T-cell (primary cell): ENCODE data around the gene IL1RL2. TPM values are rescaled to one million over a fixed set of nuclear protein-coding genes. Genes with fewer than 3 reads are reported as not detected.

Experiments used
- ATAC-seq, 4 experiments: fragments of 200-7000 bp in 3 of 4; fragments of 150-1000 bp in 1 of 4; cut with Tn5 transposase; replicated peaks in 1 of 4; 1 replicate in 3 of 4; 2 replicates in 1 of 4; pipeline ENCODE4 v1.10.0; 2021; ENCODE audit warnings: moderate library complexity in 3 of 4, mild to moderate bottlenecking in 2 of 4, moderate number of reproducible peaks in 1 of 4
- CTCF ChIA-PET, 2 donors: fragments of 300-600 bp; sonication (Branson Sonifier 250); formaldehyde crosslinking; loops; one replicate each; lab custom pipeline; 2022; ENCODE audit warnings: antibody characterized with exemption in 2 of 2; lab: Charles Lee
- POLR2A ChIA-PET, 2 donors: fragments of 300-600 bp; sonication (Branson Sonifier 250); formaldehyde crosslinking; loops; one replicate each; lab custom pipeline; 2022; ENCODE audit warnings: antibody characterized with exemption in 2 of 2; lab: Charles Lee
- DNase-seq, 35 experiments: peaks; one replicate each; pipeline versions ENCODE4 v3.0.0 to v3.0.0-alpha.2; 2013 to 2023
- H3K27ac ChIP-seq: one replicate; pipeline ENCODE4 v1.5.1; 2013; ENCODE audit warnings: low read length
- H3K27me3 ChIP-seq, 2 experiments: replicated peaks in 1 of 2; 1 replicate in 1 of 2; 2 replicates in 1 of 2; pipeline versions ENCODE4 v1.6.1 to v1.7.0; 2013; ENCODE audit warnings: low read length in 1 of 2, mixed read lengths in 1 of 2; ENCODE audit not compliant: control insufficient read depth in 2 of 2, insufficient read depth in 2 of 2; ENCODE audit errors: extremely low read depth in 1 of 2
- H3K36me3 ChIP-seq, 2 donors: 1 replicate in 1 of 2; 2 replicates in 1 of 2; pipeline versions ENCODE4 v1.6.1 to v1.7.0; 2013; ENCODE audit warnings: low read length in 1 of 2; ENCODE audit not compliant: control insufficient read depth in 2 of 2, insufficient read depth in 1 of 2; ENCODE audit errors: extremely low read depth in 1 of 2
- H3K4me1 ChIP-seq, 2 experiments: 1 replicate in 1 of 2; 2 replicates in 1 of 2; pipeline versions ENCODE4 v1.6.1 to v1.7.0; 2013; ENCODE audit warnings: low read length in 2 of 2, mixed read lengths in 1 of 2; ENCODE audit not compliant: insufficient read depth in 2 of 2, control insufficient read depth in 1 of 2; ENCODE audit errors: extremely low read depth in 1 of 2
- H3K4me3 ChIP-seq, 2 donors: 1 replicate in 1 of 2; 2 replicates in 1 of 2; pipeline versions ENCODE4 v1.5.1 to v1.7.0; 2013; ENCODE audit warnings: mild to moderate bottlenecking in 2 of 2, low read length in 1 of 2, moderate library complexity in 1 of 2; ENCODE audit not compliant: control insufficient read depth in 1 of 2; ENCODE audit errors: extremely low read depth in 1 of 2
- H3K9me3 ChIP-seq: 2 replicates; pipeline ENCODE4 v1.7.0; 2013
- H3K27ac Mint-ChIP-seq, 2 donors: one replicate each; pipeline ENCODE4 v1.8.0; 2020 to 2021; ENCODE audit warnings: mild to moderate bottlenecking in 2 of 2, mixed read lengths in 2 of 2
- H3K27me3 Mint-ChIP-seq, 2 donors: one replicate each; pipeline ENCODE4 v1.8.0; 2021 to 2022; ENCODE audit warnings: mixed read lengths in 2 of 2
- H3K36me3 Mint-ChIP-seq: one replicate; pipeline ENCODE4 v1.8.0; 2021; ENCODE audit warnings: mixed read lengths
- H3K4me1 Mint-ChIP-seq, 3 donors: one replicate each; pipeline ENCODE4 v1.8.0; 2020 to 2022; ENCODE audit warnings: mixed read lengths in 3 of 3, mild to moderate bottlenecking in 1 of 3
- H3K4me3 Mint-ChIP-seq, 3 donors: one replicate each; pipeline ENCODE4 v1.8.0; 2020 to 2022; ENCODE audit warnings: mild to moderate bottlenecking in 3 of 3, mixed read lengths in 3 of 3, moderate library complexity in 3 of 3
- H3K9me3 Mint-ChIP-seq, 3 donors: one replicate each; pipeline ENCODE4 v1.8.0; 2020 to 2022; ENCODE audit warnings: mixed read lengths in 3 of 3
- WGBS: methylation state at CpG from one replicate; pipeline ENCODE4 v1.1.5; 2013; ENCODE audit warnings: missing lambda C conversion rate; ENCODE audit not compliant: insufficient coverage; 5-methylcytosine and 5-hydroxymethylcytosine counted together
- total RNA-seq, 35 experiments: library from RNA in 6 of 35; stranded (reverse) in 6 of 35; fragments of 120-200 nt in 1 of 35; gene quantifications; one replicate each; pipeline versions ENCODE4 v1.2.1 to v1.2.4 and lab custom pipeline; 2013 to 2026

The IL1RL2 gene
- total RNA-seq, 5 donors from 2014 or later (not counting 1 experiment from before 2014, with no cell fraction given): not detected

- H3K36me3 ChIP-seq: no peaks in the 10 kb centered on the region
- WGBS: 15% methylated on average over 63 of the region's 65 CpGs
- Mint-ChIP-seq H3K4me3 (peak within 1 kb of the TSS; percentile 48 to 72 (median 67)), H3K9me3 (peaks cover 12 to 29% (median 17%) of the 10 kb centered on the region in 3 donors), H3K27ac (peak within 1 kb of the TSS; percentile 14 to 75), H3K36me3 (peaks cover 3% of the 10 kb centered on the region), H3K4me1 (peaks cover 8 to 33% (median 24%) of the 10 kb centered on the region in 3 donors), H3K27me3 (peaks cover 22 to 37% of the 10 kb centered on the region in 2 donors)
- peaks cover 0 to 46% of the 10 kb centered on the region in 2 experiments for H3K27me3 ChIP-seq
- H3K27ac ChIP-seq: no peak within 1 kb of the TSS
- CTCF ChIA-PET: no interaction called here
- peak in 2 of 4 experiments; percentile 27 to 37 for ATAC-seq
- peak within 1 kb of the TSS in 1 of 2 donors; percentile 32 for H3K4me3 ChIP-seq
- DNase-seq: peak in 1 of 35 experiments; percentile 10
- POLR2A ChIA-PET: no interaction called here
- peaks cover 0 to 13% of the 10 kb centered on the region in 2 experiments for H3K4me1 ChIP-seq
- no peaks in the 10 kb centered on the region for H3K9me3 ChIP-seq
Measured at GRCh38 chr2:102141970-102142828, 44.6 kb upstream of the IL1RL2 start, which contains the start of gene IL1R1. TSS of gene IL1R1 (plus strand) at chr2:102142746. CDS start at chr2:102157725, 14,979 bp downstream.

DNA sequence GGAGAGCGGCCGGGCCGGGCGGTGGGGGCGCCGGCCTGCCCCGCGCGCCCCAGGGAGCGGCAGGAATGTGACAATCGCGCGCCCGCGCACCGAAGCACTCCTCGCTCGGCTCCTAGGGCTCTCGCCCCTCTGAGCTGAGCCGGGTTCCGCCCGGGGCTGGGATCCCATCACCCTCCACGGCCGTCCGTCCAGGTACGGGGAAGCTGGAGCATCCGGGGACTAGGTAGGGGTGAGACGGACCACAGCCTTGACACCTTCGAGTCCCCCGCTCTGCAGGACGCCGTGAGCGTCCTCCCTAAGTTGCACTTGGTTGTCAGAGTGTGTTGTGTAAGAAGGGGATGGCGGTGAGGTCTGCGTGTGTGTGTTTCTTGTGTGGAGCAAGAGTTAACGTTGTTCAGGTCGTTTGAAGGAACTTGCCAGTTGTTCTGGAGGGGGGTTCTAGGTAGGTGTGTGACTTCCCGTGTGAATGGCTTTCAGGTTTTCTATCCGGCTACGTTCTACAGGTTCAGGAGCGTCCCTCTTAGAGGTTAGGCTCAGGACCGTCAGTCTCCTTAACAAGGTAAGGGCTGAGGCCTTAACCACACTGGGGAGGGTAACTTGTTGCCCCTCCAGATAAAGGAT is 43.9 kb upstream of the IL1RL2 start:
- peaks cover 8 to 27% (median 19%) of the 10 kb centered on the region in 3 donors for H3K4me1 Mint-ChIP-seq
- ChIA-PET CTCF (no interaction called here), POLR2A (no interaction called here)
- H3K36me3 Mint-ChIP-seq: peaks cover 3% of the 10 kb centered on the region
- peak overlapping the region; percentile 47 to 72 (median 66) for H3K4me3 Mint-ChIP-seq
- ATAC-seq: no peak
- Histone ChIP-seq H3K4me3 (peak overlapping the region in 1 of 2 donors; percentile 32), H3K36me3 (no peaks in the 10 kb centered on the region), H3K9me3 (no peaks in the 10 kb centered on the region), H3K27ac (no peak overlapping the region), H3K27me3 (peaks cover 0 to 46% of the 10 kb centered on the region in 2 experiments), H3K4me1 (peaks cover 0 to 13% of the 10 kb centered on the region in 2 experiments)
- WGBS: 19% methylated on average over 41 of the region's 42 CpGs
- H3K27me3 Mint-ChIP-seq: peaks cover 22 to 37% of the 10 kb centered on the region in 2 donors
- peaks cover 19 to 37% (median 19%) of the 10 kb centered on the region in 3 donors for H3K9me3 Mint-ChIP-seq
- peak overlapping the region in 1 of 2 donors; percentile 75 for H3K27ac Mint-ChIP-seq
- no peak for DNase-seq

- Histone ChIP-seq H3K36me3 (no peaks in the 10 kb centered on the region), H3K4me1 (peaks cover 0 to 13% of the 10 kb centered on the region in 2 experiments), H3K9me3 (no peaks in the 10 kb centered on the region), H3K27me3 (peaks cover 0 to 46% of the 10 kb centered on the region in 2 experiments), H3K4me3 (no peak overlapping the region), H3K27ac (no peak overlapping the region)
- WGBS: 91% methylated on average over 6 of the region's 10 CpGs
- Mint-ChIP-seq H3K27me3 (peaks cover 22 to 37% of the 10 kb centered on the region in 2 donors), H3K9me3 (peaks cover 22 to 43% (median 25%) of the 10 kb centered on the region in 3 donors), H3K4me1 (peaks cover 2 to 21% (median 14%) of the 10 kb centered on the region in 3 donors), H3K36me3 (peaks cover 3% of the 10 kb centered on the region), H3K4me3 (peak overlapping the region; percentile 47 to 72 (median 66)), H3K27ac (peak overlapping the region in 1 of 2 donors; percentile 75)
- ChIA-PET POLR2A (no interaction called here), CTCF (no interaction called here)
- ATAC-seq (no peak), DNase-seq (no peak)
Measured at GRCh38 chr2:102143450-102143985, 43.3 kb upstream of the IL1RL2 start.

GRCh38 chr2:102144128-102144527 is 42.7 kb upstream of the IL1RL2 start:
- H3K9me3 Mint-ChIP-seq: peaks cover 28 to 49% (median 31%) of the 10 kb centered on the region in 3 donors
- Histone ChIP-seq H3K4me1 (peaks cover 0 to 10% of the 10 kb centered on the region in 2 experiments), H3K9me3 (no peaks in the 10 kb centered on the region), H3K36me3 (no peaks in the 10 kb centered on the region), H3K27ac (no peak overlapping the region), H3K4me3 (no peak overlapping the region), H3K27me3 (peaks cover 0 to 45% of the 10 kb centered on the region in 2 experiments)
- CTCF ChIA-PET: no interaction called here
- POLR2A ChIA-PET: no interaction called here
- peaks cover 0 to 17% (median 12%) of the 10 kb centered on the region in 3 donors for H3K4me1 Mint-ChIP-seq
- H3K4me3 Mint-ChIP-seq: no peak overlapping the region
- no peak overlapping the region for H3K27ac Mint-ChIP-seq
- no peak for DNase-seq
- H3K36me3 Mint-ChIP-seq: peaks cover 5% of the 10 kb centered on the region
- H3K27me3 Mint-ChIP-seq: peaks cover 22 to 37% of the 10 kb centered on the region in 2 donors
- ATAC-seq: no peak
- 100% methylated on average over 4 of the region's 4 CpGs for WGBS

GRCh38 chr2:102145107-102145506 is 41.7 kb upstream of the IL1RL2 start:
- no peak for DNase-seq
- no peaks in the 10 kb centered on the region for H3K9me3 ChIP-seq
- H3K27ac Mint-ChIP-seq: no peak overlapping the region
- H3K4me3 Mint-ChIP-seq: no peak overlapping the region
- H3K9me3 Mint-ChIP-seq: peaks cover 30 to 54% (median 31%) of the 10 kb centered on the region in 3 donors
- peaks cover 6% of the 10 kb centered on the region for H3K36me3 Mint-ChIP-seq
- no peak for ATAC-seq
- H3K36me3 ChIP-seq: no peaks in the 10 kb centered on the region
- WGBS: 85% methylated on average over 4 of the region's 4 CpGs
- ChIA-PET CTCF (no interaction called here), POLR2A (no interaction called here)
- peaks cover 0 to 8% of the 10 kb centered on the region in 2 experiments for H3K4me1 ChIP-seq
- H3K4me3 ChIP-seq: peak overlapping the region in 1 of 2 donors; percentile 38
- no peak overlapping the region for H3K27ac ChIP-seq
- peaks cover 0 to 13% (median 12%) of the 10 kb centered on the region in 3 donors for H3K4me1 Mint-ChIP-seq
- peaks cover 22 to 37% of the 10 kb centered on the region in 2 donors for H3K27me3 Mint-ChIP-seq
- peaks cover 0 to 39% of the 10 kb centered on the region in 2 experiments for H3K27me3 ChIP-seq

DNA sequence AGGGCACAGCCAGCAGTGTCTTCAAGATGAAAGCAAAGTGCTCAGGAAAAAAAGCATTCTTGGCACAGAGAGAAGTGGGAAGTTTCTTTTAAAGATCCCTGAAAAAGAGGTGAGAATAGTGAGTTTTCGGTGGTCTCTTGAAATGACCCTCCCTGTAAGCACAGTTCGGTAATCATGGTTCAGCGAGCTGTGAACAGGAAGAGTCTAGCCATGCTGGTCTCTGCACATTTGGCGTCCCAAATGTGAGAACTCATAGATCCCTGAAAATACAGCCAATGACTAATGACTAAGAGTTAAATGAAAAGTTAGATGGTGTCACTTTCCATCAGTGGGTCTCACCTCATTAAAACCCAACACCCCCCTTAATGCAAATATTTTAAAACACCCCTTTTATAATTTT is 40.9 kb upstream of the IL1RL2 start:
- Histone ChIP-seq H3K9me3 (no peaks in the 10 kb centered on the region), H3K4me1 (peaks cover 0 to 8% of the 10 kb centered on the region in 2 experiments), H3K27me3 (peaks cover 0 to 38% of the 10 kb centered on the region in 2 experiments), H3K27ac (no peak overlapping the region), H3K36me3 (no peaks in the 10 kb centered on the region), H3K4me3 (no peak overlapping the region)
- Mint-ChIP-seq H3K4me1 (peaks cover 0 to 13% (median 12%) of the 10 kb centered on the region in 3 donors), H3K36me3 (peaks cover 6% of the 10 kb centered on the region), H3K4me3 (no peak overlapping the region), H3K9me3 (peaks cover 30 to 61% (median 31%) of the 10 kb centered on the region in 3 donors), H3K27ac (no peak overlapping the region), H3K27me3 (peaks cover 18 to 32% of the 10 kb centered on the region in 2 donors)
- POLR2A ChIA-PET: no interaction called here
- 86% methylated on average over 1 of the region's 4 CpGs for WGBS
- DNase-seq (no peak), ATAC-seq (no peak)
- CTCF ChIA-PET: no interaction called here
